ENCODE results near the gene ZYX.
"Not testable (repeated sequence)": the region's sequence is repeated elsewhere in the genome, so short reads cannot be mapped to it uniquely, and the experiment has no call there.

Gene ZYX

DNA sequence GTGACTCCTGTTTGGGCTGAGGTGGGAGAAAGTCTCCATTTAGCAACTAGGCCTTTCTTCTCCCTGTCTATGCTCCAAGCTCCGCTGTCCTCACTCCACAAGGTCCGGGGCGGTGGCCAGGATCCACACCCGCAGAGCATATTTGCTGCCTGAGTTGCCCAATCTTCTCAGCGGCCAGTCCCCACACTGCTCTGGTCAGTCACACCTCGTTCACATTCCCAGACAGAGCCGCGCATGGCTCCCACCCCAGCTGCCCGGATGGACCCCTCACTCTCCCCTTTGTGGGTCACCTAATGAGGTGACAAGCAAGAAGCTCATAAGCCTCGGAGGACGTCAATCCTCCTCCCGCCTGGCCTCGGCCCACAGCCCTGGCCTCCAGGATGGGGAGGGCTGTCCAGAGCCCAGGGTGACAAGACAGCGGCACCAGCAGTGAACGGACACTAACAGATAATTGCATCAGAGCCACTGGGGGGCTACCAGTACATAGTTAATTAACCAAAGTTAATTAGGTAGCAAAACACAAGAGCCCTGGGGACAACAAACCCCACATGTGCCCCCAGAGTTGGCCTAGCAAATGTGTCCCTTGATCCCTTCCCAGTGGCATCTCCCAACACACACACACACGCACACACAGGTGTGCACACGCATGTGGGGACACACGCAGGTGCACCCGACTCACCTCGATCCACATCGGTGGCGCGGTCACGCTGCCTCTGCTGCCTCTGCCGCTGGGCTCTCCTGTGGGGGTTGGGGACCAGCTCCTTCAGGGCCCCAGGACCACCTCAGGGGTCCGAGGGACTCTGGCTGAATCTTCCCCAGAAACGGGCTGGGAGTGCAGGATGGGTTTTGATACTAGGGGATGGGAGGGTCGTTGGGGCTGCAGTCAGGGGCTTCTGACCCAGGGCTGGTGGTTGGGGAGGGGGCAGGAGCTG, 15.7 kb downstream of the ZYX start:
- no peak for DNase-seq (ENCODE audit: low spot score)

- no peak for DNase-seq (ENCODE audit: low spot score)
These were observed 16.8 kb downstream of the ZYX start for GRCh38 chr7:143397710-143398530.

DNA sequence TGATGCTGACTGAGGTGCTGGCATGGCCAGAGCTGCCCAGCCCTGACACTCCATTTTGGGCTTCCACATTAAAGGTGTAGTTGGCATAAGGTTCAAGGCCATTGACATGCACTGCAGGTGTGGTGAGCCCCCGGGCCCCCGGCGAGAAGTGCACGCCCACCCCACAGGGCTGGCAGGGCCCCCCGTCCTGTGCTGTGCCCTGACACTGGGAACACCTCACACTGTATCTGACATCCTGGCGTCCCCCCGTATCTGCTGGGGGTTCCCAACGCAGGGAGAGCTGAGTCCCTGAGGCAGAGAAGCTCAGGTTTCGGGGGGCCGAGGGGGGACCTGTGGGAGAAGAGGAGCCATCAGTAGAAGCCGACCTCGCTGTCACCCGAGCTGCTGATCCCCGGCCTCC, 17.5 kb downstream of the ZYX start:
- no peak for DNase-seq (ENCODE audit: low spot score)

GRCh38 chr7:143399151-143399550, 18.0 kb downstream of the ZYX start:
- DNase-seq (ENCODE audit: low spot score) = no peak

DNA sequence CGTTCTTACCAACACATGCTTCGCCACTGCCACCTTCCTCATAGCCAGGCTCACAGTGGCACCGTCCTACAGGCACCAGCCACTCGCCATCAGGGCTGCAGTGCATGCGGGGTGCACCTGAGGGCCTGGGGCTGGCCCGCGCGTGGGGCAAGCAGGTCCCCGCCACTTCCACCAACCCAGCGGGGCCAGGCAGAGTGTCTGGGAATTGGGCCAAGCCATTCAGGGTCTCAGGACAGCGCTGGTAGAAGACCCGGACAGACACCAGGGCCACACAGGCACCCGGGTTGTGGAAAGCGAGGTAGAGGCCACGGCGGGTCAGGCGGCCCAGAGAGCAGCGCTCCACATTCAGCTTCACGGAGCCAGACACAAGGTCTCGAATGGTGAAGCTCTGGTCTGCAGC, 18.5 kb downstream of the ZYX start:
- no peak for DNase-seq (ENCODE audit: low spot score)

GRCh38 chr7:143401265-143401664, 20.1 kb downstream of the ZYX start:
- no peak for DNase-seq (ENCODE audit: low spot score)

- DNase-seq (ENCODE audit: low spot score) = not testable (repeated sequence)
These were observed 21.1 kb downstream of the ZYX start for GRCh38 chr7:143402233-143402632.

- no peak for DNase-seq (ENCODE audit: low spot score)
These were observed 24.2 kb downstream of the ZYX start for GRCh38 chr7:143405173-143406001.

DNA sequence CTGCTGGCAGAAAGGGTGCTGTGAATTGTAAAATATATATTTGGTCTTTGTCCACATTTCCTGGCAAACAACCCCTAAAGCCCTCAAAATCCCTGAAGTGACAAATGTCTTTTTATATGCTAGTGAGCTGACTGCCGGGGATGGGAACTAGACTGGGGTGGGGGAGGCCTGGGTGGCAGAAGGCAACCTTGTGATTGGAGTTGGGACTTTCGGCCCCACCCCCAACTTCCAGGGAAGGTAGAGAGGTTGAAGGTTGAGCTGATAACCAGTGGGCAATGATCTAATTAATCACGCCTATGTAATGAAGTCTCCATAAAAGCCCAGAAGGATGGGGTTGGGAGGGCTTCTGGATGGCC, 24.8 kb downstream of the ZYX start:
- no peak for DNase-seq (ENCODE audit: low spot score)

- DNase-seq (ENCODE audit: low spot score) = no peak
These were observed 26.4 kb downstream of the ZYX start for GRCh38 chr7:143407287-143408251.

GRCh38 chr7:143408252-143408685, 27.1 kb downstream of the ZYX start:
- DNase-seq (ENCODE audit: low spot score) = no peak

DNA sequence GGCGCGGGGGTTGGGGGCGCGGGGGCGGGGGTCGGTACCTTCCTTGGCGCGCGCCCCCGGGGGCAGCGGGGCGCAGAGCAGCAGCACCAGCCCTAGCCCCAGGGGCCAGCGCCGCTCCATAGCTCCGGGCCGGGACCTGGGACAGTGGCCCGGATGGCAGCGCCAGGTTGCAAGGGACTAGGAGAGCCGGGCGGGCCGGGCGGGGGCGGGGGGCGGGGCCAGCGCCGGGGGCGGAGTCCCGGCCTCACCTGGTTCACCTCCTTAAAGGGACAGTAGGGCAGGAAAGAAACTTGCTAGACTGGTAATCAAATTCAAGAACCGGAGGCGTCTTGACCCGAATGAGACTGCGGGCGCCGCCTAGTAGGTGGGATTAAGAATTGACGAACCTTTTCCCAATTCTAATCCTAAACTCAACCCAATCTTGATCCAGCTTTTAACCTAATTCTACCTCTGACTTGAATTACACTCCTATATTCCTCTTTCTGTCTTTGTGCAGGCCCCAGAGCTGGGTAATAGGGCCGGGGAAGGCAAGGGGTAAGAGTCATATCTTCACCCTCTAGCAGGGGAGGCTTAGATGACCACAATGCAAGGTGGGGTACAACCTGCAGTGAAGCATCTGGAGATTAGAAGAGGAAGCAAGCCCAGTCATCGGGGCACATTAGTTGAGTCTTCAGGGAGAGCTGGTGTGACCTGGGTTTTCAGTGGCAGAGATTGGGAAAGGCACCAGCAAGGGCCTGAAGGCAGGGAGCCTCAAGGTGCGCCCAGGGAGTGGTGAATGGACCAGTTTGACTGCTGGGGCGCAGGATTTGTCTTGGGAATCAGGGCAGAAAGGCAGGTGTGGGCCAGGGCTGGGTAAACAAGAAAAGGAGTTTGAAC, 27.8 kb downstream of the ZYX start, which contains the start of gene EPHA1:
Gene EPHA1, minus strand, starts transcription at position 171 of the 876 bp plus-strand sequence. Its CDS starts 51 bp downstream, at position 120.
- no peak for DNase-seq (ENCODE audit: low spot score)

GRCh38 chr7:143410521-143411004, 29.4 kb downstream of the ZYX start:
- no peak for DNase-seq (ENCODE audit: low spot score)

- no peak for DNase-seq (ENCODE audit: low spot score)
These were observed 31.0 kb downstream of the ZYX start for GRCh38 chr7:143411976-143412708.

- no peak for DNase-seq (ENCODE audit: low spot score)
These were observed 32.0 kb downstream of the ZYX start for GRCh38 chr7:143413123-143413522.

DNA sequence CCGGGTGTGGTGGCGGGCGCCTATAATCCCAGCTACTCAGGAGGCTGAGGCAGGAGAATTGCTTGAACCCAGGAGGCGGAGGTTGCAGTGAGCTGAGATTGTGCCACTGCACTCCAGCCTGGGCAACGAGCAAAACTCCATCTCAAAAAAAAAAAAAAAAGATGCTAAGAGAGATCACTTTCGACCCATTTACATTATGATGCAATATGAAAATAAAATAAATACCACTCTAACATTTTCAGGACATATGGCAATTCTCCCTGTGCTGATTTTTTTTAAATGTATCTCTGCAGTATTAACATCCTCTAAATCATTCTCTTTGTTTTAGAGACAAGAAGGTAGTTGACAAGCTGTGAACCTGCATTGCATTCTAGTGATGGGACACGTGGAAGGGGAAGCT, 34.1 kb downstream of the ZYX start:
- not testable (repeated sequence) for DNase-seq (ENCODE audit: low spot score)

DNA sequence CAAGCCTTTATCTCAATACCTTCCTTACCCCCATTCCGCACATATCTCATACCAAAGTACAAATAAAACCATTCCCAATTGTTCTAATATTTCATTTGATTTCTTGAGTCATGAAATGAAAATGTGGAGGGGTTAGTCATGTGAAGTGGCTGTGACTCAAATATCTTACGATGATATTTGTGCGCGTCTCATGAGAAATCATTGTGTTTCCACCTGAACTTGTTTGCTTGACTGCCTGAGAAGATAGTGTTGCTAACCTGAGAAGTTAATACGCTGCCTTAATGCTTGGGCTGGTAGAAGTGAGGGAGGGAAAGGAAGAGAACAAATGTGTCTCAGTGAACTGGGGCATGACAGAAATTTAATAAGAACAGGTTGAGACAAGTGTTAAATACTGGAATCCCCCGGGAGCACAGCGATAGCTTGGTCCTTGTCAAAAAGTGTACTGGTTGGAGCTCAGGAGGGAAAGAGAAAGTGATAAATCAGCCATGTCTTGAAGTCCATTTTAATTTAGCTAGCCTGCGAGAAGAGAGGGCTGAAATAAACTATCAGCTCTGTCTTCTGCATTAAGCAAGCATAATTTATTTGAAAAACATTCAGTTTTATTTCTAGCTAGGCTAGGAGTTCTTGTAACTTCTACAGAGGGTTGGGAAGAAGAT, 34.7 kb downstream of the ZYX start:
- no peak for DNase-seq (ENCODE audit: low spot score)

DNA sequence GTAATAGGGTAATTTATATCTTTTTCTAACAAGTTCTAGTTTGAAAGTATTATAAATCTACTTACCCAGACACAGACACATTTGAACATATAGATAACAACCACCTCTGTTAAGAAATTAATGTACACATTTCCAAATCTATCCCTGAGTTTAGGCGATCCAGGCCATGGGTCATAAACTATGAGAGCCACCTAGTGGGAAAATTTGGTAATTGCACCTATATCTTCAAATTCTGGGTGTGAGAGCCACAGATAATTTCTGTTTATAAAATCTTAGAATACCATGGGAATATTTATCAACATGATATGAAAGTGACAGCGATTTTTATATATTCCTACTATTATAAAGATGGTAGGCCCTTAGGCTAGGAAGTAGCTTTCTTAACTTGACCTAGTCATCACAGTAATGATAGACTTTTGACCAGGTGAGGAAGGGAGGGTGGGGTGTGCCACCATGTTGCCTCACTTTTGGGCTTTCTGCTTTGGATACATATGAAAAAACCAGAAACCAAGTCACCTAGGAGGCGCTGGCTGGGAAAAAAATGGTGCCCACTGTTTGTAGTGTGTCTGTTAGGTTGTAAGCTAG, 35.5 kb downstream of the ZYX start:
- peak; percentile 48 for DNase-seq (ENCODE audit: low spot score)

Data from SK-N-DZ (cell line).